ENCODE data around the gene SLC2A10. TPM values are rescaled to one million over a fixed set of nuclear protein-coding genes. Genes with fewer than 3 reads are reported as not detected.

Gene SLC2A10
- total and polyA plus RNA-seq, 7 donors: 6.4 to 28.2 (median 9.4) TPM

DNA sequence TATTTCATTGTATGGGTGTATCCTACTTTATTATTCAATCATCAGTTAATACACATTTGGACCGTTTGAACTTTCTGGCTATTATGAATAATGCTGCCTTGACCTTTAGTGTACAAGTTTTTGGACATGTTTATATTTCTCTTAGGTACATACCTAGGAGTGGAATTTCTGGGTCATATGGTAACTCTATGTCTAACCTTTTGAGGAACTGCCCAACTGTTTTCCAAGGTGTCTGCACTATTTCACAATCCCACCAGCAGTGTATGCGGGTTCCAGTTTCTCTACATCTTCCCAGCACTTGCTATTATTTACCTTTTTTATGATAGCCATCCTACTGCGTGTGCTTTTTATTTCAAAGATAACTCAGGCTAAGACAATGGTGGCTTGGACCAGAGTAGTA, 43.8 kb upstream of the SLC2A10 start:
- intact Hi-C loops (cut with DNase I): no loop called here
- peaks cover 0 to 3% (median 0%) of the 10 kb centered on the region in 4 donors for H3K36me3 ChIP-seq
- TF ChIP-seq POLR2A (IDR thresholded peaks at IDR 0.05) (no peak), EP300 (IDR thresholded peaks at IDR 0.05) (no peak), POLR2AphosphoS5 (IDR thresholded peaks at IDR 0.05) (no peak)
- TF ChIP-seq, protein P1, sequence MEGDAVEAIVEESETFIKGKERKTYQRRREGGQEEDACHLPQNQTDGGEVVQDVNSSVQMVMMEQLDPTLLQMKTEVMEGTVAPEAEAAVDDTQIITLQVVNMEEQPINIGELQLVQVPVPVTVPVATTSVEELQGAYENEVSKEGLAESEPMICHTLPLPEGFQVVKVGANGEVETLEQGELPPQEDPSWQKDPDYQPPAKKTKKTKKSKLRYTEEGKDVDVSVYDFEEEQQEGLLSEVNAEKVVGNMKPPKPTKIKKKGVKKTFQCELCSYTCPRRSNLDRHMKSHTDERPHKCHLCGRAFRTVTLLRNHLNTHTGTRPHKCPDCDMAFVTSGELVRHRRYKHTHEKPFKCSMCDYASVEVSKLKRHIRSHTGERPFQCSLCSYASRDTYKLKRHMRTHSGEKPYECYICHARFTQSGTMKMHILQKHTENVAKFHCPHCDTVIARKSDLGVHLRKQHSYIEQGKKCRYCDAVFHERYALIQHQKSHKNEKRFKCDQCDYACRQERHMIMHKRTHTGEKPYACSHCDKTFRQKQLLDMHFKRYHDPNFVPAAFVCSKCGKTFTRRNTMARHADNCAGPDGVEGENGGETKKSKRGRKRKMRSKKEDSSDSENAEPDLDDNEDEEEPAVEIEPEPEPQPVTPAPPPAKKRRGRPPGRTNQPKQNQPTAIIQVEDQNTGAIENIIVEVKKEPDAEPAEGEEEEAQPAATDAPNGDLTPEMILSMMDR (IDR thresholded peaks at IDR 0.05): no peak
- no peaks in the 10 kb centered on the region for H3K9me3 ChIP-seq
- no peaks in the 10 kb centered on the region for H3K27me3 ChIP-seq
- H3K4me3 ChIP-seq: no peak overlapping the region
- no peak for DNase-seq
- 32 to 77% methylated on average over 3 of the region's 3 CpGs for WGBS, 2 donors
- no peaks in the 10 kb centered on the region for H3K4me1 ChIP-seq
- H3K27ac ChIP-seq: no peak overlapping the region

DNA sequence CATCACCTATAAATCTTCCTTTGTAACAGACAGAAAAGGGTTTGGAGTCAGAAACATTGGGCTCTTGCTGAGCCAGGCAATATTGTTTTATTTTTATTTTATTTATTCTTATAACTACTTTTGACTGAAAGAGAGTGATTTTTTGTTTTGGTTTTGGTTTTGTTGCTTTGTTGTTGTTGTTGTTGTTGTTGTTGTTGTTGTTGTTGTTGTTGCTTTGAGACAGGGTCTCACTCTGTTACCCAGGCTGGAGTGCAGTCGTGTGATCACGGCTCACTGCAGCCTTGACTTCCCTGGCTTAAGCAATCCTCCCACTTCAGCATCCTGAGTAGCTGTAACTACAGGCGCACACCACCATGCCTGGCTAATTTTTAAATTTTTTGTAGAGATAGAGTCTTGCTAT, 43.1 kb upstream of the SLC2A10 start:
- 92 to 99% methylated on average over 3 of the region's 3 CpGs for WGBS, 2 donors
- Histone ChIP-seq H3K4me1 (no peaks in the 10 kb centered on the region), H3K36me3 (peaks cover 0 to 3% (median 0%) of the 10 kb centered on the region in 4 donors), H3K27ac (no peak overlapping the region), H3K27me3 (no peaks in the 10 kb centered on the region), H3K4me3 (no peak overlapping the region), H3K9me3 (peaks cover 0 to 4% (median under 1%) of the 10 kb centered on the region in 4 donors)
- no peak for DNase-seq
- intact Hi-C loops (cut with DNase I): no loop called here
- TF ChIP-seq POLR2AphosphoS5 (IDR thresholded peaks at IDR 0.05) (no peak), POLR2A (IDR thresholded peaks at IDR 0.05) (no peak), EP300 (IDR thresholded peaks at IDR 0.05) (no peak)
- TF ChIP-seq, protein P1 (IDR thresholded peaks at IDR 0.05): no peak

DNA sequence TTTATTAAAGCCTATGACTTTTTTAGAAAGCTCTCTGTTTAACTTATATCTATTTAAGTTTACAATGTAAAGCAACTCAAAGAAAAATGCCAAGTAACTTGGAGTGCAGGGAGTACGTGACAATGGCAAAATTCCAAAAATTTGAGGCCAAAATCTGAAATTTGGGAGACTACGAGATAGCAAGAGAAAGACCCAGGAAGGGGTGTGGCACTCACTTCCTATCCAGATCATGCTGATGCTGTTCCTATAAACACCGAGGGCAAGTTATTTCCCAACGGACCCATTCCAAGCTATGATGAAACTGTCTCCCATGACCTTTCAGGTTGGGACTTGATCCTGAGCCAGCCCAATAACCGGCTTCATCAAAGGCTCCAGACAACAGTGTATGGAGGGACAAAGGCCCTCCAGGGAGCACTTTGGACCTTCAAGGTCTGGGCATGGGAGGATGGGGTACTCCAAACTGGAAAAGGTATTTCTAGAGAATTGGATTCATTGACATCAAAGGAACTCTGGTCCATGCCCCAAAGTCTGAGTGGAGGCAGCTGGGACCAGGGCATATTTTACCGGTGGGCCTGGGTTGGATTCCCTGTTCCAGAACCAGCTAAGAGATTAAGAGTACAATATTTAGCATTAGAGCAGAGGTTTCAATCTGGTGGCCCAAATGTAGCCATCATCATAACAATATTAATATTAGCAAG, 42.5 kb upstream of the SLC2A10 start:
- Histone ChIP-seq H3K27me3 (no peaks in the 10 kb centered on the region), H3K4me1 (no peaks in the 10 kb centered on the region), H3K36me3 (peaks cover 0 to 3% (median 0%) of the 10 kb centered on the region in 4 donors), H3K27ac (no peak overlapping the region), H3K9me3 (peaks cover 0 to 4% (median under 1%) of the 10 kb centered on the region in 4 donors), H3K4me3 (no peak overlapping the region)
- no peak for TF ChIP-seq POLR2A (IDR thresholded peaks at IDR 0.05)
- TF ChIP-seq POLR2AphosphoS5 (IDR thresholded peaks at IDR 0.05): no peak
- TF ChIP-seq, protein P1 (IDR thresholded peaks at IDR 0.05): no peak
- no peak for TF ChIP-seq EP300 (IDR thresholded peaks at IDR 0.05)
- 58 to 86% methylated on average over 6 of the region's 6 CpGs for WGBS, 2 donors
- no peak for DNase-seq
- intact Hi-C loops (cut with DNase I): no loop called here

DNA sequence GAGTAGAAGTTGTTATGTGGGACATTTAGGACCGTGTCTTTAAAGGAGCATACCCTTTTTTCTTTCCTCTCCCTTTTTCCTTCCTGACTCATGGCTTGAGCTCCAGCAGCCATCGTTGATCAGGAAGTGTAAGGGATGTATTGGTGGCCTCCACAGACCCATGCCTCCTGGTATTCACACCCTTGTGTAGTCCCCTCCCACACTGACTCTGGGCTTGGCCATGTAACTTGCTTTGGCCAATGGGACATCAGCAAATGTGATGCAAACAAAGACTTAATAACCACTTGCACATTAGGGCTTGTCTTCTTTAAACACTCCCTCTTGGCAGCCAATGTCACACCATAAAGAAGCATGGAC, 39.2 kb upstream of the SLC2A10 start:
- TF ChIP-seq POLR2A (IDR thresholded peaks at IDR 0.05): no peak
- TF ChIP-seq, protein P1 (IDR thresholded peaks at IDR 0.05): no peak
- TF ChIP-seq POLR2AphosphoS5 (IDR thresholded peaks at IDR 0.05): no peak
- TF ChIP-seq EP300 (IDR thresholded peaks at IDR 0.05): no peak
- peaks cover 0 to 4% (median under 1%) of the 10 kb centered on the region in 4 donors for H3K9me3 ChIP-seq
- H3K27ac ChIP-seq: no peak overlapping the region
- no peaks in the 10 kb centered on the region for H3K4me1 ChIP-seq
- no peaks in the 10 kb centered on the region for H3K27me3 ChIP-seq
- intact Hi-C loops (cut with DNase I): no loop called here
- no peak overlapping the region for H3K4me3 ChIP-seq
- peaks cover 0 to 3% (median 0%) of the 10 kb centered on the region in 4 donors for H3K36me3 ChIP-seq
- 80 to 85% methylated on average over 2 of the region's 2 CpGs for WGBS, 2 donors
- no peak for DNase-seq
